HT1080 (cell line): Measurements from ENCODE around the gene KRT40. TPM values are rescaled to one million over a fixed set of nuclear protein-coding genes. Genes with fewer than 3 reads are reported as not detected.

ENCODE experiments used
- DNase-seq: peaks from one replicate; pipeline ENCODE4 v3.0.0-alpha.2; 2015; ENCODE audit warnings: low read depth
- total RNA-seq: library from RNA; depleted of rRNA; stranded (reverse); fragments of >200 nt; shearing (Covaris generic); gene quantifications from 2 replicates; pipeline ENCODE4 v1.2.3, GENCODE V29; 2014

Gene KRT40
- total RNA-seq, 1 experiment from 2014 or later: not detected

GRCh38 chr17:40997361-40997760 is 13.2 kb upstream of the KRT40 start:
- no peak for DNase-seq

- DNase-seq: no peak
These were observed 12.7 kb upstream of the KRT40 start for GRCh38 chr17:40996829-40997228.

- DNase-seq: no peak
These were observed 11.0 kb upstream of the KRT40 start for GRCh38 chr17:40995116-40995515.

GRCh38 chr17:40993839-40994238 is 9.7 kb upstream of the KRT40 start, which contains the start of gene KRTAP3-3:
Gene KRTAP3-3, minus strand, starts transcription at chr17:40994164. Its CDS starts 67 bp downstream, at chr17:40994097.
- DNase-seq: no peak

GRCh38 chr17:40993084-40993483 is 9.0 kb upstream of the KRT40 start:
- no peak for DNase-seq

- no peak for DNase-seq
These were observed 8.5 kb upstream of the KRT40 start for GRCh38 chr17:40992666-40993065.

GRCh38 chr17:40986920-40987319 is 2.8 kb upstream of the KRT40 start:
- DNase-seq: no peak

GRCh38 chr17:40981115-40981514 is 3.0 kb downstream of the KRT40 start:
- DNase-seq: no peak

- DNase-seq: no peak
These were observed 3.5 kb downstream of the KRT40 start for GRCh38 chr17:40980596-40980995.

GRCh38 chr17:40980117-40980516 is 4.0 kb downstream of the KRT40 start:
- DNase-seq: no peak

- DNase-seq: no peak
These were observed 5.5 kb downstream of the KRT40 start for GRCh38 chr17:40978575-40979151.

- DNase-seq: no peak
These were observed 8.6 kb downstream of the KRT40 start for GRCh38 chr17:40975516-40975915.

GRCh38 chr17:40974366-40974765 is 9.8 kb downstream of the KRT40 start:
- no peak for DNase-seq

GRCh38 chr17:40967582-40967981 is 16.5 kb downstream of the KRT40 start:
- no peak for DNase-seq

GRCh38 chr17:40966848-40967247 is 17.3 kb downstream of the KRT40 start, which contains the start of gene KRT39:
Gene KRT39, minus strand, starts transcription at chr17:40966948. Its CDS starts 92 bp downstream, at chr17:40966856.
- DNase-seq: no peak

GRCh38 chr17:40963838-40964237 is 20.3 kb downstream of the KRT40 start:
- DNase-seq: peak; percentile 51

- DNase-seq: no peak
These were observed 22.0 kb downstream of the KRT40 start for GRCh38 chr17:40962059-40962561.

GRCh38 chr17:40961591-40961990 is 22.5 kb downstream of the KRT40 start:
- no peak for DNase-seq

GRCh38 chr17:40960144-40960543 is 24.0 kb downstream of the KRT40 start:
- DNase-seq: no peak

GRCh38 chr17:40958086-40958953 is 25.8 kb downstream of the KRT40 start:
- no peak for DNase-seq

- peak; percentile 94 for DNase-seq
These were observed 27.5 kb downstream of the KRT40 start for GRCh38 chr17:40956401-40957254.
